HCT116 (cell line): Measurements from ENCODE around the gene NOTCH1. TPM values are rescaled to one million over a fixed set of nuclear protein-coding genes. Genes with fewer than 3 reads are reported as not detected.

Experiments
- ATAC-seq: fragments of 200-7000 bp; cut with Tn5 transposase; 2 replicates; pipeline ENCODE4 v1.9.1; 2020; ENCODE audit warnings: mild to moderate bottlenecking, moderate library complexity
- BruUV-seq: library from RNA; stranded (reverse); fragments of 400-500 nt; replicated peaks from 2 replicates; lab custom pipeline; 2021; lab: Mats Ljungman, UMichigan
- CTCF ChIA-PET: fragments of 300-600 bp; sonication (Branson Sonifier 250); formaldehyde crosslinking; loops from one replicate; lab custom pipeline; 2021; ENCODE audit warnings: antibody characterized with exemption; lab: Charles Lee
- POLR2A ChIA-PET: fragments of 300-600, 350-600 bp; sonication (Branson Sonifier 250); formaldehyde crosslinking; loops from one replicate; lab custom pipeline; 2021; ENCODE audit warnings: antibody characterized with exemption; lab: Charles Lee
- RAD21 ChIA-PET, 2 experiments: fragments of 300-600 bp; sonication (Branson Sonifier 250); formaldehyde crosslinking; loops; one replicate each; lab custom pipeline; 2023; ENCODE audit warnings: low total read pairs in 2 of 2; ENCODE audit not compliant: uncharacterized antibody in 2 of 2, unreplicated experiment in 2 of 2, low non-redundant PET in 1 of 2; lab: Charles Lee
- DNase-seq: peaks from one replicate; pipeline ENCODE4 v3.0.0-alpha.2; 2010; ENCODE audit warnings: low read depth, low spot score
- H2AFZ ChIP-seq: fragments of 200-600 bp; shearing (Covaris generic), sonication (generic); 2 replicates; pipeline ENCODE4 v1.6.1; 2017; ENCODE audit warnings: low read depth, mixed run types, mixed read lengths, antibody characterized with exemption, low read length; ENCODE audit not compliant: poor library complexity, severe bottlenecking
- H3K27ac ChIP-seq: 2 replicates; pipeline ENCODE4 v1.5.1; 2012; ENCODE audit warnings: low read depth, low read length
- H3K27me3 ChIP-seq: fragments of 200-600 bp; sonication (generic); 2 replicates; pipeline ENCODE4 v1.6.1; 2016; ENCODE audit warnings: mixed run types, low read length, mixed read lengths; ENCODE audit not compliant: insufficient read depth
- H3K36me3 ChIP-seq, 2 experiments: fragments of 200-500 bp in 1 of 2; fragments of 200-600 bp in 1 of 2; sonication (Bioruptor generic) in 1 of 2; sonication (generic) in 1 of 2; 2 replicates each; pipeline versions ENCODE4 v1.5.1 to v1.6.1; 2014 to 2016; ENCODE audit warnings: low read length in 2 of 2, inconsistent platforms in 1 of 2, mixed read lengths in 1 of 2, mixed run types in 1 of 2; ENCODE audit not compliant: insufficient read depth in 2 of 2, control insufficient read depth in 1 of 2
- H3K4me1 ChIP-seq, 2 experiments: fragments of 200-600 bp in 1 of 2; sonication (generic) in 1 of 2; 2 replicates each; pipeline versions ENCODE4 v1.5.1 to v1.6.1; 2012 to 2017; ENCODE audit warnings: low read length in 2 of 2, inconsistent platforms in 1 of 2, mild to moderate bottlenecking in 1 of 2, mixed read lengths in 1 of 2, mixed run types in 1 of 2, moderate library complexity in 1 of 2; ENCODE audit not compliant: insufficient read depth in 2 of 2, control insufficient read depth in 1 of 2
- H3K4me2 ChIP-seq: fragments of 200-600 bp; sonication (generic); 2 replicates; pipeline ENCODE4 v1.6.1; 2017; ENCODE audit warnings: mixed run types, low read length, mixed read lengths
- H3K4me3 ChIP-seq, 2 experiments: fragments of 200-600 bp in 1 of 2; sonication (generic) in 1 of 2; replicated peaks in 1 of 2; 2 replicates each; pipeline ENCODE4 v1.5.1; 2011 to 2016; ENCODE audit warnings: low read length in 2 of 2, control low read depth in 1 of 2, low read depth in 1 of 2, mild to moderate bottlenecking in 1 of 2, mixed read lengths in 1 of 2, mixed run types in 1 of 2
- H3K79me2 ChIP-seq: fragments of 200-600 bp; sonication (generic); 2 replicates; pipeline ENCODE4 v1.6.1; 2017; ENCODE audit warnings: mild to moderate bottlenecking, mixed run types, low read length, moderate library complexity, mixed read lengths; ENCODE audit not compliant: insufficient read depth
- H3K9ac ChIP-seq: fragments of 200-600 bp; sonication (generic); 2 replicates; pipeline ENCODE4 v1.6.1; 2016; ENCODE audit warnings: low read length, mixed read lengths
- H3K9me2 ChIP-seq: fragments of 200-600 bp; sonication (generic), shearing (Covaris generic); 2 replicates; pipeline ENCODE4 v1.6.1; 2017; ENCODE audit warnings: mixed run types, mild to moderate bottlenecking, moderate library complexity; ENCODE audit not compliant: insufficient read depth
- H3K9me3 ChIP-seq, 2 experiments: fragments of 200-500 bp in 1 of 2; fragments of 200-600 bp in 1 of 2; sonication (Bioruptor generic) in 1 of 2; sonication (generic) in 1 of 2; 2 replicates each; pipeline ENCODE4 v1.6.1; 2014 to 2017; ENCODE audit warnings: low read length in 2 of 2, mixed read lengths in 2 of 2, inconsistent platforms in 1 of 2, low read depth in 1 of 2, mild to moderate bottlenecking in 1 of 2, mixed run types in 1 of 2, moderate library complexity in 1 of 2; ENCODE audit not compliant: control insufficient read depth in 1 of 2, insufficient read depth in 1 of 2
- H4K20me1 ChIP-seq: fragments of 200-600 bp; sonication (generic), shearing (Covaris generic); 2 replicates; pipeline ENCODE4 v1.6.1; 2017; ENCODE audit warnings: mixed run types, mild to moderate bottlenecking, moderate library complexity; ENCODE audit not compliant: insufficient read depth
- CBX3 ChIP-seq: IDR thresholded peaks from 2 replicates; pipeline ENCODE4 v1.6.1; 2012; ENCODE audit warnings: low read depth
- EGR1 ChIP-seq: IDR thresholded peaks from 2 replicates; pipeline ENCODE4 v1.6.1; 2012; ENCODE audit warnings: low read depth
- ELF1 ChIP-seq: IDR thresholded peaks from 2 replicates; pipeline ENCODE4 v1.6.1; 2012; ENCODE audit warnings: low read depth, borderline replicate concordance
- EZH2phosphoT487 ChIP-seq: fragments of 200-600 bp; IDR thresholded peaks from 2 replicates; pipeline ENCODE4 v1.6.1; 2018; ENCODE audit warnings: antibody characterized with exemption, borderline replicate concordance
- FOSL1 ChIP-seq: IDR thresholded peaks from 2 replicates; pipeline ENCODE4 v1.6.1; 2012; ENCODE audit warnings: low read depth
- SP1 ChIP-seq: IDR thresholded peaks from 2 replicates; pipeline ENCODE4 v1.6.1; 2012; ENCODE audit warnings: low read depth
- SRF ChIP-seq: IDR thresholded peaks from 2 replicates; pipeline ENCODE4 v1.6.1; 2012; ENCODE audit warnings: low read depth
- TCF7L2 ChIP-seq: IDR thresholded peaks from 2 replicates; pipeline ENCODE4 v1.7.0; 2011; ENCODE audit warnings: borderline replicate concordance, inconsistent platforms; ENCODE audit not compliant: insufficient read depth, insufficient read length; ENCODE audit errors: extremely low read depth
- ZFX ChIP-seq: fragments of 450-650 bp; IDR thresholded peaks from 2 replicates; pipeline ENCODE4 v1.6.1; 2017
- intact Hi-C: fragments of 100-400 bp; cut with micrococcal nuclease; formaldehyde crosslinking; loops from 2 replicates; pipeline ENCODE4 v1.10.0; 2022
- total RNA-seq: library from RNA; stranded (reverse); gene quantifications from one replicate; pipeline ENCODE4 v1.2.1, GENCODE V29; 2021; ENCODE audit not compliant: unreplicated experiment
- TF ChIP-seq, protein P1 (sequence below): IDR thresholded peaks from 2 replicates; pipeline ENCODE4 v1.6.1; 2012; ENCODE audit warnings: low read depth
- TF ChIP-seq, protein P2 (sequence below): IDR thresholded peaks from 2 replicates; pipeline ENCODE4 v1.6.1; 2012
- TF ChIP-seq, protein P3 (sequence below): IDR thresholded peaks from 2 replicates; pipeline ENCODE4 v1.6.1; 2012

NOTCH1 gene
- total RNA-seq, 1 experiment from 2014 or later, result 36.2 TPM

DNA sequence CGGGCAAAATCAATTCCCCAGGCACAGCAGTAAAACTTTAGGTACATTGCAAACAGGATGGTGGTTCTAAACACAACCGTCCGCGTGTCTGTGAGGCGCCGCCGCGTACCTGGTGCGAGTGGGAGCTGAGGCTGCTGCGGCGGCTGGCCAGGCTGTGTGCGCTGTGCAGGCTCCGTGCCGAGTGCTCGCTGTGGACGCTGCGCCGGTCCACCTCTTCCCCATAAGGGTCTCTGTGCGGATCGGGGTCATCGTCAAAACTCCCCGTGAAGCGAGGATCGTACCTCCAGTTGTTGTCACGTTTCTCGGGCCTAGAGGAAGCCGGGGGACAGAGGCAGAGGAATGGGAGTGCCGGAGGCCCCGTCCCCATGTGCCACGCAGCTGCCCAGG is 79.7 kb downstream of the NOTCH1 start:
- ChIA-PET RAD21 (no interaction called here), CTCF (no interaction called here), POLR2A (no interaction called here)
- Histone ChIP-seq H3K9me2 (no peaks in the 10 kb centered on the region), H4K20me1 (no peaks in the 10 kb centered on the region; the same call in 1 of the 2 replicates), H2AFZ (no peak overlapping the region), H3K9me3 (no peaks in the 10 kb centered on the region), H3K36me3 (peaks cover 64 to 65% of the 10 kb centered on the region in 2 experiments), H3K4me3 (no peak overlapping the region), H3K9ac (no peak overlapping the region), H3K79me2 (peaks cover 33% of the 10 kb centered on the region), H3K4me1 (no peaks in the 10 kb centered on the region), H3K27ac (no peak overlapping the region), H3K4me2 (no peak overlapping the region), H3K27me3 (no peaks in the 10 kb centered on the region)
- intact Hi-C loops, result no loop called here
- BruUV-seq, result no TSS peak
- no peak for TF ChIP-seq SRF
- TF ChIP-seq EZH2phosphoT487, result no peak
- TF ChIP-seq SP1, result no peak
- TF ChIP-seq ELF1, result no peak
- TF ChIP-seq EGR1, result no peak
- TF ChIP-seq, protein P1, sequence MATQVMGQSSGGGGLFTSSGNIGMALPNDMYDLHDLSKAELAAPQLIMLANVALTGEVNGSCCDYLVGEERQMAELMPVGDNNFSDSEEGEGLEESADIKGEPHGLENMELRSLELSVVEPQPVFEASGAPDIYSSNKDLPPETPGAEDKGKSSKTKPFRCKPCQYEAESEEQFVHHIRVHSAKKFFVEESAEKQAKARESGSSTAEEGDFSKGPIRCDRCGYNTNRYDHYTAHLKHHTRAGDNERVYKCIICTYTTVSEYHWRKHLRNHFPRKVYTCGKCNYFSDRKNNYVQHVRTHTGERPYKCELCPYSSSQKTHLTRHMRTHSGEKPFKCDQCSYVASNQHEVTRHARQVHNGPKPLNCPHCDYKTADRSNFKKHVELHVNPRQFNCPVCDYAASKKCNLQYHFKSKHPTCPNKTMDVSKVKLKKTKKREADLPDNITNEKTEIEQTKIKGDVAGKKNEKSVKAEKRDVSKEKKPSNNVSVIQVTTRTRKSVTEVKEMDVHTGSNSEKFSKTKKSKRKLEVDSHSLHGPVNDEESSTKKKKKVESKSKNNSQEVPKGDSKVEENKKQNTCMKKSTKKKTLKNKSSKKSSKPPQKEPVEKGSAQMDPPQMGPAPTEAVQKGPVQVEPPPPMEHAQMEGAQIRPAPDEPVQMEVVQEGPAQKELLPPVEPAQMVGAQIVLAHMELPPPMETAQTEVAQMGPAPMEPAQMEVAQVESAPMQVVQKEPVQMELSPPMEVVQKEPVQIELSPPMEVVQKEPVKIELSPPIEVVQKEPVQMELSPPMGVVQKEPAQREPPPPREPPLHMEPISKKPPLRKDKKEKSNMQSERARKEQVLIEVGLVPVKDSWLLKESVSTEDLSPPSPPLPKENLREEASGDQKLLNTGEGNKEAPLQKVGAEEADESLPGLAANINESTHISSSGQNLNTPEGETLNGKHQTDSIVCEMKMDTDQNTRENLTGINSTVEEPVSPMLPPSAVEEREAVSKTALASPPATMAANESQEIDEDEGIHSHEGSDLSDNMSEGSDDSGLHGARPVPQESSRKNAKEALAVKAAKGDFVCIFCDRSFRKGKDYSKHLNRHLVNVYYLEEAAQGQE, result no peak
- no peak for TF ChIP-seq TCF7L2
- no peak for TF ChIP-seq ZFX
- TF ChIP-seq, protein P2, sequence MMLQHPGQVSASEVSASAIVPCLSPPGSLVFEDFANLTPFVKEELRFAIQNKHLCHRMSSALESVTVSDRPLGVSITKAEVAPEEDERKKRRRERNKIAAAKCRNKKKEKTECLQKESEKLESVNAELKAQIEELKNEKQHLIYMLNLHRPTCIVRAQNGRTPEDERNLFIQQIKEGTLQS, result no peak
- no peak for TF ChIP-seq FOSL1
- no peak for TF ChIP-seq CBX3
- TF ChIP-seq, protein P3, sequence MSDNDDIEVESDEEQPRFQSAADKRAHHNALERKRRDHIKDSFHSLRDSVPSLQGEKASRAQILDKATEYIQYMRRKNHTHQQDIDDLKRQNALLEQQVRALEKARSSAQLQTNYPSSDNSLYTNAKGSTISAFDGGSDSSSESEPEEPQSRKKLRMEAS, result no peak
- DNase-seq (no peak), ATAC-seq (no peak)
